EL (cell line): ENCODE data around the gene PAM.
A peak's percentile ranks its signal among the peaks of the same experiment; 100 is the strongest.

Experiments
- DNase-seq: peaks from one replicate; pipeline ENCODE4 v3.0.0-alpha.2; 2016

The PAM gene

GRCh38 chr5:102863764-102864560 is 108.9 kb downstream of the PAM start:
- DNase-seq: no peak

- DNase-seq: no peak
Measured at GRCh38 chr5:102865171-102865509, 110.0 kb downstream of the PAM start.

GRCh38 chr5:102865510-102866236 is 110.6 kb downstream of the PAM start:
- peak; percentile 86 for DNase-seq

GRCh38 chr5:102866237-102866600 is 111.1 kb downstream of the PAM start:
- no peak for DNase-seq

- peak; percentile 31 for DNase-seq
Measured at GRCh38 chr5:102867992-102868662, 113.0 kb downstream of the PAM start.

- no peak for DNase-seq
Measured at GRCh38 chr5:102869230-102869629, 114.1 kb downstream of the PAM start.

- no peak for DNase-seq
Measured at GRCh38 chr5:102873379-102873932, 118.4 kb downstream of the PAM start.

- no peak for DNase-seq
Measured at GRCh38 chr5:102874054-102874453, 118.9 kb downstream of the PAM start.

- no peak for DNase-seq
Measured at GRCh38 chr5:102875721-102876123, 120.6 kb downstream of the PAM start.

GRCh38 chr5:102876610-102877009 is 121.5 kb downstream of the PAM start:
- DNase-seq: no peak

- no peak for DNase-seq
Measured at GRCh38 chr5:102879741-102880140, 124.6 kb downstream of the PAM start.

GRCh38 chr5:102886586-102886985 is 131.5 kb downstream of the PAM start:
- DNase-seq: no peak

- no peak for DNase-seq
Measured at GRCh38 chr5:102888483-102888882, 133.4 kb downstream of the PAM start.

GRCh38 chr5:102889033-102889432 is 133.9 kb downstream of the PAM start:
- no peak for DNase-seq

GRCh38 chr5:102890133-102890532 is 135.0 kb downstream of the PAM start:
- DNase-seq: no peak

- DNase-seq: no peak
Measured at GRCh38 chr5:102891175-102891574, 136.1 kb downstream of the PAM start.

- DNase-seq: no peak
Measured at GRCh38 chr5:102893942-102894341, 138.8 kb downstream of the PAM start.

GRCh38 chr5:102895234-102895633 is 140.1 kb downstream of the PAM start:
- no peak for DNase-seq

GRCh38 chr5:102895976-102896375 is 140.9 kb downstream of the PAM start:
- no peak for DNase-seq

GRCh38 chr5:102901424-102902134 is 146.5 kb downstream of the PAM start:
- no peak for DNase-seq

- peak; percentile 56 for DNase-seq
Measured at GRCh38 chr5:102902135-102902448, 147.0 kb downstream of the PAM start.

GRCh38 chr5:102902647-102903046 is 147.5 kb downstream of the PAM start:
- DNase-seq: no peak
